ENCODE measurements around the gene DLL4.
A peak's percentile ranks its signal among the peaks of the same experiment; 100 is the strongest.

Gene DLL4

GRCh38 chr15:40925495-40925862, 3.7 kb upstream of the DLL4 start:
- no peak for DNase-seq (ENCODE audit: low read depth)
- TF ChIP-seq POLR2A (IDR thresholded peaks at IDR 0.05; ENCODE audit: extremely low read depth, insufficient read length) (no peak), MYC (IDR thresholded peaks at IDR 0.05; ENCODE audit: low read depth, low read length) (no peak), MAX (IDR thresholded peaks at IDR 0.05; ENCODE audit: low read depth, low read length) (no peak)
- TF ChIP-seq, protein P1, sequence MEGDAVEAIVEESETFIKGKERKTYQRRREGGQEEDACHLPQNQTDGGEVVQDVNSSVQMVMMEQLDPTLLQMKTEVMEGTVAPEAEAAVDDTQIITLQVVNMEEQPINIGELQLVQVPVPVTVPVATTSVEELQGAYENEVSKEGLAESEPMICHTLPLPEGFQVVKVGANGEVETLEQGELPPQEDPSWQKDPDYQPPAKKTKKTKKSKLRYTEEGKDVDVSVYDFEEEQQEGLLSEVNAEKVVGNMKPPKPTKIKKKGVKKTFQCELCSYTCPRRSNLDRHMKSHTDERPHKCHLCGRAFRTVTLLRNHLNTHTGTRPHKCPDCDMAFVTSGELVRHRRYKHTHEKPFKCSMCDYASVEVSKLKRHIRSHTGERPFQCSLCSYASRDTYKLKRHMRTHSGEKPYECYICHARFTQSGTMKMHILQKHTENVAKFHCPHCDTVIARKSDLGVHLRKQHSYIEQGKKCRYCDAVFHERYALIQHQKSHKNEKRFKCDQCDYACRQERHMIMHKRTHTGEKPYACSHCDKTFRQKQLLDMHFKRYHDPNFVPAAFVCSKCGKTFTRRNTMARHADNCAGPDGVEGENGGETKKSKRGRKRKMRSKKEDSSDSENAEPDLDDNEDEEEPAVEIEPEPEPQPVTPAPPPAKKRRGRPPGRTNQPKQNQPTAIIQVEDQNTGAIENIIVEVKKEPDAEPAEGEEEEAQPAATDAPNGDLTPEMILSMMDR (IDR thresholded peaks at IDR 0.05; ENCODE audit: low read depth, low read length), result no peak

DNA sequence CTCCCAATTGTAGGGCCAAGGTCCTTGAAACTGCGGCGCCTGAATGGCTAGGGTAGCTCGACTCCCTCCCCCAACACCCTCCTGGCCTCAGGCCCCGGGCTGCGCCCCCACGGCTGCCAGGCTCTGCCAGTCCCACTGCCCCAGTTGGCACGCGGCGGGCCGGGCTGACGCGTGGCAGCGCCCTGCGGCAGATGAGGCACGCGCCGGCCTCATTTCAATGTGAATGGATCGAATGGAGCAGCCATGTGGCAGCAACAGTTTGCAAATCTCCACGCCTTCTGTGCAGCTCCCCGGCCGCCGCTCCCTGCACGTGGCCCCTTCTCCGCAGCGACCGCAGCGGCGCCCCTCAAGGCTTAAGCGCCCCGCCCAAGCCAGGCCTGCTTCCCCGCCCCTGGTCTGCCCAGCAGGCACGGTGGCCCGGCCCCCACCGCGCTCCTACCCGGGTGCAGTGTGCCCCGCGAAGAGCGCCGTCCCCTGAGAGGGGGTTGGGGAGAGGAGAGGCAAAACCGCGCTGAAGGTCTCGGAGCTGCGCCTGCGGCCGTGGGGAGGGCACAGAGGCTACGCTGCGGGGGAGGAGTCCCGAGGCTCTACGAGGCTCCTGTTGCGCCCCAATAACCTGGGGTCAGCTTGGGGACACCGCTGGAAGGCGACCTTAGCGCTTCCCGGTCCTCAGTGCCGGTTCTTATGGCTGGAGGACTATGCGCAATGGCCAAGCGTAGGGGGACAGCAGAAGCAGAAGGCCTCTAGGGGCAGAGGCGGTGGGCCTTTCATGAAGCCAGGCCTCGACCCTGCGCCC, 3.1 kb upstream of the DLL4 start:
- TF ChIP-seq, protein P1 (IDR thresholded peaks at IDR 0.05; ENCODE audit: low read depth, low read length), result no peak
- 0 out of 2 replicates have a peak, but pooled peaks have one; percentile 19 for TF ChIP-seq MAX (IDR thresholded peaks at IDR 0.05; ENCODE audit: low read depth, low read length)

More at GRCh38 chr15:40925495-40925862, 3.7 kb upstream of the DLL4 start:
- no peak overlapping the region for H3K4me3 ChIP-seq (ENCODE audit: low read depth, low read length)

GRCh38 chr15:40926659-40927494, 2.3 kb upstream of the DLL4 start:
- DNase-seq (ENCODE audit: low read depth), result no peak
- TF ChIP-seq MAX (IDR thresholded peaks at IDR 0.05; ENCODE audit: low read depth, low read length) (no peak), POLR2A (IDR thresholded peaks at IDR 0.05; ENCODE audit: extremely low read depth, insufficient read length) (no peak), MYC (IDR thresholded peaks at IDR 0.05; ENCODE audit: low read depth, low read length) (no peak)
- TF ChIP-seq, protein P1 (IDR thresholded peaks at IDR 0.05; ENCODE audit: low read depth, low read length), result no peak
- no peak overlapping the region for H3K4me3 ChIP-seq (ENCODE audit: low read depth, low read length)

More for the DNA sequence above, 3.1 kb upstream of the DLL4 start:
- H3K4me3 ChIP-seq (ENCODE audit: low read depth, low read length), result no peak overlapping the region
- DNase-seq (ENCODE audit: low read depth), result peak; percentile 83

GRCh38 chr15:40927495-40927872, 1.7 kb upstream of the DLL4 start:
- TF ChIP-seq MAX (IDR thresholded peaks at IDR 0.05; ENCODE audit: low read depth, low read length), result no peak
- no peak for TF ChIP-seq MYC (IDR thresholded peaks at IDR 0.05; ENCODE audit: low read depth, low read length)
- TF ChIP-seq POLR2A (IDR thresholded peaks at IDR 0.05; ENCODE audit: extremely low read depth, insufficient read length), result no peak
- TF ChIP-seq, protein P1 (IDR thresholded peaks at IDR 0.05; ENCODE audit: low read depth, low read length), result no peak
- no peak overlapping the region for H3K4me3 ChIP-seq (ENCODE audit: low read depth, low read length)
- DNase-seq (ENCODE audit: low read depth), result no peak

GRCh38 chr15:40927873-40928806, 1.0 kb upstream of the DLL4 start:
- DNase-seq (ENCODE audit: low read depth), result peak; percentile 71
- no peak for TF ChIP-seq MAX (IDR thresholded peaks at IDR 0.05; ENCODE audit: low read depth, low read length)
- TF ChIP-seq POLR2A (IDR thresholded peaks at IDR 0.05; ENCODE audit: extremely low read depth, insufficient read length), result no peak
- TF ChIP-seq MYC (IDR thresholded peaks at IDR 0.05; ENCODE audit: low read depth, low read length), result no peak
- TF ChIP-seq, protein P1 (IDR thresholded peaks at IDR 0.05; ENCODE audit: low read depth, low read length), result no peak
- peak overlapping the region; percentile 30 for H3K4me3 ChIP-seq (ENCODE audit: low read depth, low read length)
